Neural cell (in vitro differentiated cells): Measurements from ENCODE around the gene SLC22A3.

Experiments
- EZH2 ChIP-seq: fragments of 200-600, 300-800 bp; shearing (Covaris generic), sonication (generic); IDR thresholded peaks from 2 replicates; pipeline ENCODE4 v1.6.1; 2014; ENCODE audit warnings: antibody characterized with exemption, low read length, borderline replicate concordance, mild to moderate bottlenecking; ENCODE audit not compliant: insufficient read depth, poor library complexity, severe bottlenecking
- TF ChIP-seq, protein P1 (sequence below): fragments of 450-650 bp; IDR thresholded peaks from 2 replicates; pipeline ENCODE4 v1.5.1; 2014; ENCODE audit warnings: antibody characterized with exemption, mild to moderate bottlenecking, moderate library complexity; ENCODE audit not compliant: poor library complexity, severe bottlenecking

DNA sequence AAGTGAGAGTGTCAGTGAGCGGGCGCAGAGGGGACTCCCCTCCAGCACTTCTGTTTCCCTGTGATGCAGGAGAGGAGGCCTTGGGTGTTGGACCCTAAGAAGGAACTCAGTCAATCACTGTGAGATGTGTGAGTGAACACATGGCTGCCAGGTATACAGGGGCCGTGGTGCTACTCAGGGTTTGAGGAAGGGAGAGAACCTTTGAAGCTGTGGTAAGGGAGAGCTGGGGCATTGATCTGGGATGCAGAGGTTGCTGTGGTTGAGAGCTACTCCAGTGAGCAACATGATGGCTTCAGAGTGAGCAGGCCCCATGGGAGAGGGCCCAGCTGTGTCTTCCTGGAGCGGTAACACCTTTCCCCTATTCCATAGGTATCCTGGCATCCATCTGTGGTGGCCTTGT lies 99.2 kb downstream of the SLC22A3 start:
- TF ChIP-seq, protein P1, sequence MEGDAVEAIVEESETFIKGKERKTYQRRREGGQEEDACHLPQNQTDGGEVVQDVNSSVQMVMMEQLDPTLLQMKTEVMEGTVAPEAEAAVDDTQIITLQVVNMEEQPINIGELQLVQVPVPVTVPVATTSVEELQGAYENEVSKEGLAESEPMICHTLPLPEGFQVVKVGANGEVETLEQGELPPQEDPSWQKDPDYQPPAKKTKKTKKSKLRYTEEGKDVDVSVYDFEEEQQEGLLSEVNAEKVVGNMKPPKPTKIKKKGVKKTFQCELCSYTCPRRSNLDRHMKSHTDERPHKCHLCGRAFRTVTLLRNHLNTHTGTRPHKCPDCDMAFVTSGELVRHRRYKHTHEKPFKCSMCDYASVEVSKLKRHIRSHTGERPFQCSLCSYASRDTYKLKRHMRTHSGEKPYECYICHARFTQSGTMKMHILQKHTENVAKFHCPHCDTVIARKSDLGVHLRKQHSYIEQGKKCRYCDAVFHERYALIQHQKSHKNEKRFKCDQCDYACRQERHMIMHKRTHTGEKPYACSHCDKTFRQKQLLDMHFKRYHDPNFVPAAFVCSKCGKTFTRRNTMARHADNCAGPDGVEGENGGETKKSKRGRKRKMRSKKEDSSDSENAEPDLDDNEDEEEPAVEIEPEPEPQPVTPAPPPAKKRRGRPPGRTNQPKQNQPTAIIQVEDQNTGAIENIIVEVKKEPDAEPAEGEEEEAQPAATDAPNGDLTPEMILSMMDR = no peak
- TF ChIP-seq EZH2 = no peak
